HCT116 (cell line): ENCODE measurements around the gene DENND1A.

Experiments used
- POLR2A ChIP-seq: IDR thresholded peaks from 2 replicates; pipeline ENCODE4 v1.7.0; 2011; ENCODE audit warnings: borderline replicate concordance; ENCODE audit not compliant: insufficient read depth, insufficient read length; ENCODE audit errors: extremely low read depth
- TCF7L2 ChIP-seq: IDR thresholded peaks from 2 replicates; pipeline ENCODE4 v1.7.0; 2011; ENCODE audit warnings: borderline replicate concordance, inconsistent platforms; ENCODE audit not compliant: insufficient read depth, insufficient read length; ENCODE audit errors: extremely low read depth
- YY1 ChIP-seq: IDR thresholded peaks from 2 replicates; pipeline ENCODE4 v1.6.1; 2011; ENCODE audit warnings: low read length, low read depth, moderate library complexity, mild to moderate bottlenecking; ENCODE audit not compliant: insufficient replicate concordance; ENCODE audit errors: extremely low read depth
- TF ChIP-seq, protein P1 (sequence below), 3 experiments: fragments of 200-600 bp in 1 of 3; sonication (generic) in 1 of 3; IDR thresholded peaks in 2 of 3; conservative IDR thresholded peaks in 1 of 3; 2 replicates each; pipeline ENCODE4 v1.5.1; 2012 to 2017; ENCODE audit warnings: low read depth in 2 of 3, low read length in 2 of 3, antibody characterized with exemption in 1 of 3, borderline replicate concordance in 1 of 3, control low read depth in 1 of 3, mild to moderate bottlenecking in 1 of 3, mixed read lengths in 1 of 3, mixed run types in 1 of 3, moderate library complexity in 1 of 3; ENCODE audit not compliant: insufficient read depth in 1 of 3

GRCh38 chr9:123599781-123600180 is 330.1 kb downstream of the DENND1A start:
- TF ChIP-seq YY1 (no peak), TCF7L2 (no peak), POLR2A (no peak)
- TF ChIP-seq, protein P1, sequence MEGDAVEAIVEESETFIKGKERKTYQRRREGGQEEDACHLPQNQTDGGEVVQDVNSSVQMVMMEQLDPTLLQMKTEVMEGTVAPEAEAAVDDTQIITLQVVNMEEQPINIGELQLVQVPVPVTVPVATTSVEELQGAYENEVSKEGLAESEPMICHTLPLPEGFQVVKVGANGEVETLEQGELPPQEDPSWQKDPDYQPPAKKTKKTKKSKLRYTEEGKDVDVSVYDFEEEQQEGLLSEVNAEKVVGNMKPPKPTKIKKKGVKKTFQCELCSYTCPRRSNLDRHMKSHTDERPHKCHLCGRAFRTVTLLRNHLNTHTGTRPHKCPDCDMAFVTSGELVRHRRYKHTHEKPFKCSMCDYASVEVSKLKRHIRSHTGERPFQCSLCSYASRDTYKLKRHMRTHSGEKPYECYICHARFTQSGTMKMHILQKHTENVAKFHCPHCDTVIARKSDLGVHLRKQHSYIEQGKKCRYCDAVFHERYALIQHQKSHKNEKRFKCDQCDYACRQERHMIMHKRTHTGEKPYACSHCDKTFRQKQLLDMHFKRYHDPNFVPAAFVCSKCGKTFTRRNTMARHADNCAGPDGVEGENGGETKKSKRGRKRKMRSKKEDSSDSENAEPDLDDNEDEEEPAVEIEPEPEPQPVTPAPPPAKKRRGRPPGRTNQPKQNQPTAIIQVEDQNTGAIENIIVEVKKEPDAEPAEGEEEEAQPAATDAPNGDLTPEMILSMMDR (IDR thresholded peaks at IDR 0.05 in 2 of 3, conservative IDR thresholded peaks at IDR 0.05 in 1 of 3; ENCODE audit: borderline replicate concordance in 1 of 3, insufficient read depth in 1 of 3, low read depth in 2 of 3, low read length in 2 of 3): no peak
